HG03066 (cell line): ENCODE data around the gene MUC5AC.
"Not testable (repeated sequence)": the region's sequence is repeated elsewhere in the genome, so short reads cannot be mapped to it uniquely, and the experiment has no call there.

ENCODE experiments used
- ATAC-seq: cut with Tn5 transposase; IDR thresholded peaks from one replicate; pipeline ENCODE4 v1.9.1; 2021; ENCODE audit warnings: low read depth; ENCODE audit not compliant: unreplicated experiment

The MUC5AC gene

GRCh38 chr11:1160231-1161101 lies 2.7 kb downstream of the MUC5AC start:
- no peak for ATAC-seq

- no peak for ATAC-seq
Measured at GRCh38 chr11:1161410-1162137, 3.8 kb downstream of the MUC5AC start.

GRCh38 chr11:1162138-1162475 lies 4.4 kb downstream of the MUC5AC start:
- ATAC-seq = no peak

- ATAC-seq = no peak
Measured at GRCh38 chr11:1162491-1163311, 4.9 kb downstream of the MUC5AC start.

- no peak for ATAC-seq
Measured at GRCh38 chr11:1163321-1163910, 5.7 kb downstream of the MUC5AC start.

GRCh38 chr11:1163911-1164735 lies 6.4 kb downstream of the MUC5AC start:
- ATAC-seq = no peak

- ATAC-seq = not testable (repeated sequence)
Measured at GRCh38 chr11:1164779-1165255, 7.1 kb downstream of the MUC5AC start.

- ATAC-seq = no peak
Measured at GRCh38 chr11:1165256-1166041, 7.7 kb downstream of the MUC5AC start.

GRCh38 chr11:1167256-1167655 lies 9.5 kb downstream of the MUC5AC start:
- no peak for ATAC-seq

GRCh38 chr11:1167751-1168231 lies 10.0 kb downstream of the MUC5AC start:
- ATAC-seq = no peak

- ATAC-seq = no peak
Measured at GRCh38 chr11:1168256-1168655, 10.5 kb downstream of the MUC5AC start.

GRCh38 chr11:1168721-1169161 lies 11.0 kb downstream of the MUC5AC start:
- no peak for ATAC-seq

- no peak for ATAC-seq
Measured at GRCh38 chr11:1171223-1171984, 13.7 kb downstream of the MUC5AC start.

- ATAC-seq = no peak
Measured at GRCh38 chr11:1171985-1172728, 14.4 kb downstream of the MUC5AC start.

- ATAC-seq = no peak
Measured at GRCh38 chr11:1172729-1173117, 15.0 kb downstream of the MUC5AC start.

- not testable (repeated sequence) for ATAC-seq
Measured at GRCh38 chr11:1173396-1173795, 15.6 kb downstream of the MUC5AC start.
